Iris pigment epithelial cell (primary cell): Measurements from ENCODE around the gene MS4A13.
"Not testable (repeated sequence)": the region's sequence is repeated elsewhere in the genome, so short reads cannot be mapped to it uniquely, and the experiment has no call there.

ENCODE experiments used
- DNase-seq: peaks from one replicate; pipeline ENCODE4 v3.0.0-alpha.2; 2011; ENCODE audit warnings: low read depth

MS4A13 gene

DNA sequence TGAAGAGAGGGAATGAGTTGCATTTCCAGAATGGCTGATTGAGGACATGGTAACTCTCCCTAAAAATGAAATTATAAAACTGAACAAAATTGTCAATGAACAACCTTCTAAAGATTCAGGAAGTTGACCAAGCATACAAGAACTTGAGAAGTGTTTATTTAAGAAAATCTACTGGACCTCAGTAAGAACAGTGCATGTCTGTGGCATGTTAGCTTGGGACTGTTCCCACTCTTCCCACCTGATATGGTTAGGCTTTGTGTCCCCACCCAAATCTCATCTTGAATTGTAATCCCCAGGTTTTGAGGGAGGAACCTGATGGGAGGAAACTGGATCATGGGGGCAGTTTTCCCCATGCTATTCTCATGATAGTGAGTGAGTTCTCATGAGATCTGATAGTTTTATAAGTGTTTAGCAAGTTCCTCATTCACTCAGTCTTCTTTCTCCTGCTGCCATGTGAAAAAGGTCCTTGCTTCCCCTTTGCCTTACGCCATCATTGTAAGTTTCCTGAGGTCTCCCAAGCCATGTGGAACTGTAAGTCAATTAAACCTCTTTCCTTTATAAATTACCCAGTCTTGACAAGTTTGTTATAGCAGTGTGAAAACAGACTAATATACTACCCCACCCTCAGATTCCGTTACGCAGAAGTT, 15.4 kb downstream of the MS4A13 start:
- no peak for DNase-seq

- DNase-seq, result not testable (repeated sequence)
These were observed 17.2 kb downstream of the MS4A13 start for GRCh38 chr11:60532383-60532782.

DNA sequence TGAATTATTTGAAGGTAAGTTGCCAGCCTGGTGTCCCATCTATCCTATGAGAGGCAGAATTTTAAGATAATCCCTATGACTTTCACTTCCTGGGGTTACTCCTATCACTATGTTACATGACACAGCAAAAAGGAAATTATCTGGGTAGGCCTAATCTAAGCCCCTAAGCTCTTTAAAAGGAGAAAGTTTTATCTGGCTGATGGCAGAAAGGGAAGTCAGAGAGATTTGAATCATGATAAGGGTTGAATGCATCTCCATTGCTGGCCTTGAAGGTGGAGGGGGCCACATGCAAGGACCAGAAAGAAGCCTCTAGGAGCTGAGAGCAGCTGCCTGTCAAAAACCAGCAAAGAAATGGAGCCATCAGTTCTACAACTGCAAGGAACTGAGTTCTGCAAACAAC, 23.4 kb downstream of the MS4A13 start:
- not testable (repeated sequence) for DNase-seq

GRCh38 chr11:60544077-60544476, 28.9 kb downstream of the MS4A13 start:
- no peak for DNase-seq

DNA sequence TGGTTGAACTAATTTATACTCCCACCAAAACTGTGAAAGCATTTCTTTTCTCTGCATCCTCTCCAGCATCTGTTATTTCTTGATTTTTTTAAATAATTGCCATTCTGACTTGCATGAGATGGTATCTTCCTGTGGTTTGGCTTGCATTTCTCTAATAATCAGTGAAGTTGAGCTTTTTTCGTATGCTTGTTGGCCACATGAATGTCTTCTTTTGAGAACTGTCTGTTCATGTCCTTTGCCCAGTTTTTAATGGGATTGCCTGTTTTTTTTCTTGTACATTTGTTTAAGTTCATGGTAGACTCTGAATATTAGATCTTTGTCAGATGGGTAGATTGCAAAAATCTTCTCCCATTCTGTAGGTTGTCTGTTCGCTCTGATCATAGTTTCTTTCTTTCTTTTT, 46.1 kb downstream of the MS4A13 start:
- DNase-seq, result no peak

GRCh38 chr11:60563553-60564235, 48.5 kb downstream of the MS4A13 start:
- DNase-seq, result peak; percentile 7

- DNase-seq, result no peak
These were observed 51.6 kb downstream of the MS4A13 start for GRCh38 chr11:60566776-60567175.

DNA sequence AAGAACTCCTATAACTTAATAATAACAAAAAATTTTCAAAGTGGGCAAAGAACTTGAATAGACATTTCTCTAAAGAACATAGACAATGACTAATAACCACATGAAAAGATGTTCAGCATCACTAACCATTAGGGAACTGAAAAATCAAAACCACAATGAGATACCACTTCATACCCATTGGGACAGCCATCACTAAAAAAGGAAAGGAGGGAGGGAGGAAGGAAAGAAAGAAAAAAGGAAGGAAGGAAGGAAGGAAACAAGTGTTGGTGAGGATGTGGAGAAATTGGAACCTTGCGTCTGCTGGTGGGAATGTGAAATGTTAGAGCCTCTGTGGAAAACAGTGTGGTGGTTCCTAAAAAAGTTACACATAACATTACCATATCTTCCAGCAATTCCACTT, 55.8 kb downstream of the MS4A13 start:
- no peak for DNase-seq

DNA sequence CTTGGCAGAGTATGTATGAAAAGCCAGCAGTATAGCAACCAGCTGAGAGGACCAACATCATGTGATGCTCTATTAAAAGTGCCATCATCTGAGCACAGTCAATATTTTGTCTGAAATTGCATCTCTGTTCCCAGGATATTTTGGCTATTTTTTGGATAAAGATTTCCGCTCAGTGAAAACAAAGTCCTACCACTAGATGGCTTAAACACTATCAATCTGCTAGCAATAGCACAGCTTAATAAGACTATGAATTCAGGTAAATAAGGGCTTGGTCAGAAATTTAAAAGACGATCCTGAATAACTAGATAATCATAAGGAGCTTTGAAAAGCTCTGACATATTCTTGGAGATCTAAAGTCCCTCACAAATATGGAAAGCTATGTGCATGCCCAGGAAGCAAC, 74.4 kb downstream of the MS4A13 start:
- DNase-seq, result no peak
